NT2/D1 (cell line): Measurements from ENCODE around the gene ANG.

Experiments used
- SUZ12 ChIP-seq: IDR thresholded peaks from 2 replicates; pipeline ENCODE4 v1.6.1; 2011; ENCODE audit not compliant: insufficient read length, insufficient read depth; ENCODE audit errors: extremely low read depth
- YY1 ChIP-seq: IDR thresholded peaks from 2 replicates; pipeline ENCODE4 v1.6.1; 2011; ENCODE audit not compliant: insufficient read length, insufficient read depth
- ZNF274 ChIP-seq: IDR thresholded peaks from 2 replicates; pipeline ENCODE4 v1.6.1; 2011; ENCODE audit warnings: mild to moderate bottlenecking, low read depth, low read length

DNA sequence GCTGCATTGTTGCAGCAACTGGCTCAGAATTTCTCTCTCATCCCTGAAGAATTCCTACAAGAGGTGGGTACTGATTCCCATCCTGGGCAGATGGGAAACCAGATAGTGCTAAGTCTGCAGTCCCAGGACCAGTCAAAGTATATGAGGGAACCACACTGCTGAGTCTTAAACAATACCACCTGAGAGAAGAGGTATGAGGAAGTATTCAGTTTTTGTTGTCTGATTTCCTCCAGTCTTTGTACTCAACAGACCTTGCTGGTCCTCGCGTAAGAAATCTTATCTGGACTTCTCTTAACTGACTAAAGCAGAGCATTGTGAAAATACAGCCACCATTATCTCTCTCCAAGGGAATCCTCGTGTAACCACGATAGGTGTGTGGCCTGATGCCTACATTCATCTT, 53.6 kb downstream of the ANG start:
- TF ChIP-seq ZNF274 = no peak
- TF ChIP-seq YY1 = no peak
- no peak for TF ChIP-seq SUZ12
